Spleen (tissue), 11 donors: ENCODE results near the gene CDK8. TPM values are rescaled to one million over a fixed set of nuclear protein-coding genes. Genes with fewer than 3 reads are reported as not detected.

ENCODE experiments used
- DNase-seq: peaks from one replicate; pipeline ENCODE4 v3.0.0-alpha.2; 2020
- H3K27ac ChIP-seq, 8 donors: fragments of 200-600 bp; sonication (generic) in 7 of 8; 1 replicate in 4 of 8; 2 replicates in 4 of 8; pipeline versions ENCODE4 v1.5.0 to v1.8.0; 2016 to 2021; ENCODE audit warnings: inconsistent platforms in 4 of 8, mild to moderate bottlenecking in 4 of 8, moderate library complexity in 1 of 8
- H3K27me3 ChIP-seq, 7 donors: fragments of 200-600 bp; sonication (generic) in 6 of 7; replicated peaks in 1 of 7; 1 replicate in 4 of 7; 2 replicates in 3 of 7; pipeline versions ENCODE4 v1.5.0 to v1.8.0; 2016 to 2021; ENCODE audit warnings: inconsistent platforms in 3 of 7, mild to moderate bottlenecking in 1 of 7
- H3K36me3 ChIP-seq, 6 donors: fragments of 200-600 bp; sonication (generic) in 5 of 6; 1 replicate in 4 of 6; 2 replicates in 2 of 6; pipeline versions ENCODE4 v1.5.0 to v1.8.0; 2016 to 2021; ENCODE audit warnings: inconsistent platforms in 2 of 6
- H3K4me1 ChIP-seq, 6 donors: fragments of 200-600 bp; sonication (generic) in 5 of 6; 1 replicate in 3 of 6; 2 replicates in 3 of 6; pipeline versions ENCODE4 v1.5.0 to v1.8.0; 2016 to 2021; ENCODE audit warnings: inconsistent platforms in 3 of 6
- H3K4me3 ChIP-seq, 8 donors: fragments of 200-600 bp; sonication (generic) in 7 of 8; 1 replicate in 4 of 8; 2 replicates in 4 of 8; pipeline versions ENCODE4 v1.5.0 to v1.8.0; 2016 to 2021; ENCODE audit warnings: inconsistent platforms in 4 of 8, mild to moderate bottlenecking in 4 of 8, moderate library complexity in 2 of 8
- H3K9me3 ChIP-seq, 8 donors: fragments of 200-600 bp; sonication (generic) in 7 of 8; 1 replicate in 4 of 8; 2 replicates in 4 of 8; pipeline versions ENCODE4 v1.5.0 to v1.8.0; 2016 to 2021; ENCODE audit warnings: inconsistent platforms in 4 of 8
- POLR2A ChIP-seq, 3 donors: fragments of 450-650 bp; IDR thresholded peaks; one replicate each; pipeline ENCODE4 v1.5.1; 2017; ENCODE audit warnings: antibody characterized with exemption in 3 of 3, mild to moderate bottlenecking in 1 of 3
- POLR2AphosphoS5 ChIP-seq, 3 donors: sonication (generic); formaldehyde crosslinking; IDR thresholded peaks; one replicate each; pipeline ENCODE4 v1.5.1; 2017; ENCODE audit warnings: antibody characterized with exemption in 3 of 3
- WGBS, 5 donors: extraction: QIAGEN DNeasy Blood & Tissue Kit in 3 of 5; methylation state at CpG; one replicate each; pipeline versions ENCODE4 v1.1.5 to v1.1.7; 2013 to 2018; 5-methylcytosine and 5-hydroxymethylcytosine counted together
- intact Hi-C: fragments of 100-400 bp; cut with DNase I; formaldehyde crosslinking; loops from one replicate; pipeline ENCODE4 v1.15.0; 2023; ENCODE audit warnings: low total_unique reads
- polyA plus RNA-seq, 3 donors: library from polyadenylated mRNA; stranded (reverse); fragments of 200-250 nt; gene quantifications; one replicate each; pipeline ENCODE4 v1.2.1, GENCODE V29; 2013
- total RNA-seq, 7 donors: library from RNA; depleted of rRNA in 3 of 7; stranded (reverse); fragments of >200 nt in 3 of 7; fragmentation: NEBNext Ultra II Directional in 4 of 7; extraction: Animal tissue kit (Norgen Biotek cat#: 25700) in 4 of 7; gene quantifications; one replicate each; pipeline versions ENCODE4 v1.1.0 to v1.2.1, GENCODE V29; 2016 to 2021
- TF ChIP-seq, protein P1 (sequence below), 11 experiments: fragments of 200-600 bp in 7 of 11; fragments of 450-650 bp in 4 of 11; sonication (generic) in 4 of 11; IDR thresholded peaks in 8 of 11; conservative IDR thresholded peaks in 3 of 11; 1 replicate in 7 of 11; 2 replicates in 4 of 11; pipeline versions ENCODE4 v1.4.0 to v1.8.0; 2016 to 2021; ENCODE audit warnings: antibody characterized with exemption in 11 of 11, inconsistent platforms in 4 of 11, mild to moderate bottlenecking in 1 of 11
- donor health status: healthy with polysubstance abuse.
- donor health status: DM: no; HTN: no; CAD: no; lungs with moderate emphysema.
- donor health status: DM: no; HTN: no; CAD: no.
- donor health status: Bipolar disorder and iron deficiency.
- donor health status: healthy.
- donor health status: DM: no; HTN: no; CAD: no.
- donor health status: DM: yes; HTN: yes; CAD: no.

Gene CDK8
- total and polyA plus RNA-seq, 10 donors, result 7.8 to 16.4 (median 9.2) TPM

GRCh38 chr13:26340807-26341206, 86.9 kb downstream of the CDK8 start:
- 86 to 100% (median 98%) methylated on average over 2 of the region's 2 CpGs for WGBS, 5 donors
- intact Hi-C loops, result no loop called here

GRCh38 chr13:26342898-26343297, 89.0 kb downstream of the CDK8 start:
- Histone ChIP-seq H3K36me3 (peaks cover 0 to 14% (median 0%) of the 10 kb centered on the region in 6 donors), H3K27me3 (no peaks in the 10 kb centered on the region), H3K4me1 (no peaks in the 10 kb centered on the region), H3K9me3 (no peaks in the 10 kb centered on the region), H3K4me3 (no peak overlapping the region), H3K27ac (no peak overlapping the region)
- DNase-seq, result no peak
- intact Hi-C loops, result no loop called here
- WGBS, 5 donors, result 93 to 97% (median 96%) methylated on average over 5 of the region's 5 CpGs
- TF ChIP-seq POLR2A (IDR thresholded peaks at IDR 0.05), result no peak
- TF ChIP-seq, protein P1, sequence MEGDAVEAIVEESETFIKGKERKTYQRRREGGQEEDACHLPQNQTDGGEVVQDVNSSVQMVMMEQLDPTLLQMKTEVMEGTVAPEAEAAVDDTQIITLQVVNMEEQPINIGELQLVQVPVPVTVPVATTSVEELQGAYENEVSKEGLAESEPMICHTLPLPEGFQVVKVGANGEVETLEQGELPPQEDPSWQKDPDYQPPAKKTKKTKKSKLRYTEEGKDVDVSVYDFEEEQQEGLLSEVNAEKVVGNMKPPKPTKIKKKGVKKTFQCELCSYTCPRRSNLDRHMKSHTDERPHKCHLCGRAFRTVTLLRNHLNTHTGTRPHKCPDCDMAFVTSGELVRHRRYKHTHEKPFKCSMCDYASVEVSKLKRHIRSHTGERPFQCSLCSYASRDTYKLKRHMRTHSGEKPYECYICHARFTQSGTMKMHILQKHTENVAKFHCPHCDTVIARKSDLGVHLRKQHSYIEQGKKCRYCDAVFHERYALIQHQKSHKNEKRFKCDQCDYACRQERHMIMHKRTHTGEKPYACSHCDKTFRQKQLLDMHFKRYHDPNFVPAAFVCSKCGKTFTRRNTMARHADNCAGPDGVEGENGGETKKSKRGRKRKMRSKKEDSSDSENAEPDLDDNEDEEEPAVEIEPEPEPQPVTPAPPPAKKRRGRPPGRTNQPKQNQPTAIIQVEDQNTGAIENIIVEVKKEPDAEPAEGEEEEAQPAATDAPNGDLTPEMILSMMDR (IDR thresholded peaks at IDR 0.05 in 8 of 11, conservative IDR thresholded peaks at IDR 0.05 in 3 of 11), result no peak
- TF ChIP-seq POLR2AphosphoS5 (IDR thresholded peaks at IDR 0.05), result no peak

More at GRCh38 chr13:26340807-26341206, 86.9 kb downstream of the CDK8 start:
- H3K9me3 ChIP-seq, result no peaks in the 10 kb centered on the region
- H3K27me3 ChIP-seq, result no peaks in the 10 kb centered on the region
- DNase-seq, result no peak
- TF ChIP-seq POLR2A (IDR thresholded peaks at IDR 0.05) (no peak), POLR2AphosphoS5 (IDR thresholded peaks at IDR 0.05) (no peak)
- TF ChIP-seq, protein P1 (IDR thresholded peaks at IDR 0.05 in 8 of 11, conservative IDR thresholded peaks at IDR 0.05 in 3 of 11), result no peak
- H3K36me3 ChIP-seq, result peaks cover 0 to 11% (median 0%) of the 10 kb centered on the region in 6 donors
- no peaks in the 10 kb centered on the region for H3K4me1 ChIP-seq
- H3K4me3 ChIP-seq, result no peak overlapping the region
- H3K27ac ChIP-seq, result no peak overlapping the region

GRCh38 chr13:26343816-26344215, 89.9 kb downstream of the CDK8 start:
- TF ChIP-seq, protein P1 (IDR thresholded peaks at IDR 0.05 in 8 of 11, conservative IDR thresholded peaks at IDR 0.05 in 3 of 11), result no peak
- TF ChIP-seq POLR2A (IDR thresholded peaks at IDR 0.05) (no peak), POLR2AphosphoS5 (IDR thresholded peaks at IDR 0.05) (no peak)
- intact Hi-C loops, result no loop called here
- Histone ChIP-seq H3K27ac (no peak overlapping the region), H3K4me1 (no peaks in the 10 kb centered on the region), H3K4me3 (no peak overlapping the region), H3K9me3 (no peaks in the 10 kb centered on the region), H3K36me3 (peaks cover 0 to 22% (median 0%) of the 10 kb centered on the region in 6 donors), H3K27me3 (no peaks in the 10 kb centered on the region)
- DNase-seq, result no peak

- H3K4me3 ChIP-seq, result no peak overlapping the region
- no peak for DNase-seq
- TF ChIP-seq POLR2AphosphoS5 (IDR thresholded peaks at IDR 0.05), result no peak
- TF ChIP-seq, protein P1 (IDR thresholded peaks at IDR 0.05 in 8 of 11, conservative IDR thresholded peaks at IDR 0.05 in 3 of 11), result no peak
- TF ChIP-seq POLR2A (IDR thresholded peaks at IDR 0.05), result no peak
- peaks cover 0 to 34% (median 3%) of the 10 kb centered on the region in 6 donors for H3K36me3 ChIP-seq
- no peaks in the 10 kb centered on the region for H3K27me3 ChIP-seq
- WGBS, 5 donors, result 96 to 98% (median 96%) methylated on average over 4 of the region's 4 CpGs
- intact Hi-C loops, result no loop called here
- H3K9me3 ChIP-seq, result no peaks in the 10 kb centered on the region
- H3K4me1 ChIP-seq, result no peaks in the 10 kb centered on the region
- no peak overlapping the region for H3K27ac ChIP-seq
Observed at GRCh38 chr13:26344980-26345379, 91.1 kb downstream of the CDK8 start.
